ENCODE data around the gene NUP88.
A peak's percentile ranks its signal among the peaks of the same experiment; 100 is the strongest.
"Not testable (repeated sequence)": the region's sequence is repeated elsewhere in the genome, so short reads cannot be mapped to it uniquely, and the experiment has no call there.

The NUP88 gene

DNA sequence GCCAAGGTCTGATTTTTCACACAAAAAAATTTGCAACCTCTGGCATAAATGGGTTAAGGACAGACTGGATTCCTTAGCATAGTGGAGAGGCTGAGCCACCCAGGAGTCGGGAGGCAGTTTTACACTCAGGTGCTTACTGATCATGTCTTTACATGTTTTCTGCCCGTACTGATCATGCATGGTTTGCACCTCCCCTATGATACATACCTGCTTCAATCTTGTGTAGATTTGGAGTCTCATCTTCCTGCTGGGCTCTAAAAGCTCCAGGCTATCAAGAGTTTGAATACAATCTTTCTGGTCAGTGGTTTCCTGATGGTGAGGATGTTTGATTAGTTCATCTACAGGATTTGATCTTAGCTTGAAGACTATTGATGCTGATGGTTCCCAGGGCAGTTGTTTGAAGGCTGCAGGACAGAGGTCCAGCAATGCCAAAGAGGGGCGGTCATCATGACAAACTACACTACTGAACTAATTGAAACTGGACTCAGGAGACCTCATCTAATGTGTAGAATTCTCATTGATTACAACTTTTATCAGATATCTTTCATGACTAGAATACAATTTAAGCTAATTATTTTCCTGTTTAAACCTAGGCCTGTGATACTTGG lies 12.6 kb upstream of the NUP88 start:
- TF ChIP-seq, protein P1, sequence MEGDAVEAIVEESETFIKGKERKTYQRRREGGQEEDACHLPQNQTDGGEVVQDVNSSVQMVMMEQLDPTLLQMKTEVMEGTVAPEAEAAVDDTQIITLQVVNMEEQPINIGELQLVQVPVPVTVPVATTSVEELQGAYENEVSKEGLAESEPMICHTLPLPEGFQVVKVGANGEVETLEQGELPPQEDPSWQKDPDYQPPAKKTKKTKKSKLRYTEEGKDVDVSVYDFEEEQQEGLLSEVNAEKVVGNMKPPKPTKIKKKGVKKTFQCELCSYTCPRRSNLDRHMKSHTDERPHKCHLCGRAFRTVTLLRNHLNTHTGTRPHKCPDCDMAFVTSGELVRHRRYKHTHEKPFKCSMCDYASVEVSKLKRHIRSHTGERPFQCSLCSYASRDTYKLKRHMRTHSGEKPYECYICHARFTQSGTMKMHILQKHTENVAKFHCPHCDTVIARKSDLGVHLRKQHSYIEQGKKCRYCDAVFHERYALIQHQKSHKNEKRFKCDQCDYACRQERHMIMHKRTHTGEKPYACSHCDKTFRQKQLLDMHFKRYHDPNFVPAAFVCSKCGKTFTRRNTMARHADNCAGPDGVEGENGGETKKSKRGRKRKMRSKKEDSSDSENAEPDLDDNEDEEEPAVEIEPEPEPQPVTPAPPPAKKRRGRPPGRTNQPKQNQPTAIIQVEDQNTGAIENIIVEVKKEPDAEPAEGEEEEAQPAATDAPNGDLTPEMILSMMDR (IDR thresholded peaks at IDR 0.05; ENCODE audit: low read length, missing control alignments), result no peak
- DNase-seq (ENCODE audit: low read depth), result no peak
- H3K4me3 ChIP-seq (replicated peaks; ENCODE audit: low read depth, low read length), result no peak overlapping the region

DNA sequence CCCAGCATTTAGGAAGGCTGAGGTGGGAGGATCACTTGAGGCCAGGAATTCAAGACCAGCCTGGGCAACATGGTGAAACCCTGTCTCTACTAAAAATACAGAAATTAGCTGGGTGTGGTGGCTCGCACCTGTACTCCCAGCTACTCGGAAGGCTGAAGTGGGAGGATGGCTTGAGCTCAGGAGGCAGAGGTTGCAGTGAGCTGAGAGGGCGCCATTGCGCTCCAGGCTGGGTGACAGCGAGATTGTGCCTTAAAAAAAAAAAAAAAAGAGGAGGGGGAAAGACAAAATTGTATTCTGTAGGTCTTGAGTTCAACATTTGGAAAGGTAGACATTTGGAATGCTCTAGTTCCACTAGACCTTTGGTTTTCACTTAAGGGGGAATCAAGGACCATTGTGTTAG lies 11.8 kb upstream of the NUP88 start:
- not testable (repeated sequence) for DNase-seq (ENCODE audit: low read depth)

DNA sequence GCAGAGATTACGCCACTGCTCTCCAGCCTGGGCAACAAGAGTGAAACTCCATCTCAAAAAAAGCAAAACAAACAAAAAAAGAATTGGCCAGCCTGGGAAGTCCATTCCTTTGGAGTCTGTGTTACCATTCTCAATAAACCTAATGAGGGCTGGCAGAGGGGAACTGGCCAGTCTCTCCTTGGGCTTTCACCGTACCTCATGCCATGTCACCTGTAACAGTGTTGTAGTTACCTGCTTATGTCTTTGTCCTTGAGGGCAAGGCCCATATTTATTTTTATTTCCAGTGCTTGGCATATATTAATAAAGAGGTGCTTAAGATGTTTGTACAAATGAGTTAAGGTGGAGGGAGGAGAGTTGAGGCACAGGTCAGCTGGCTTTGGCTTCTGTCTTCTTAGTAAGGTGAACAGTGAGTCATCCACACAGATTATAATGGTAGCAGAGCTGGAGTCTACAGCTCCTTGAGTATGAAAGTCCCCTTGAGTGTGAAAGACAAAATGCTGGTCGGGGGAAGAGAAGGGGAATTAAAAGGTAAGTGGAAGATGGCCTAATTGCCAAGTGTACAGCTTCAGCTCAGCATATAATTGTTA lies 11.0 kb upstream of the NUP88 start:
- DNase-seq (ENCODE audit: low read depth), result no peak
- TF ChIP-seq, protein P1 (IDR thresholded peaks at IDR 0.05; ENCODE audit: low read length, missing control alignments), result no peak
- H3K4me3 ChIP-seq (replicated peaks; ENCODE audit: low read depth, low read length), result no peak overlapping the region

More for the DNA sequence above, 11.8 kb upstream of the NUP88 start:
- not testable (repeated sequence) for H3K4me3 ChIP-seq (replicated peaks; ENCODE audit: low read depth, low read length)

DNA sequence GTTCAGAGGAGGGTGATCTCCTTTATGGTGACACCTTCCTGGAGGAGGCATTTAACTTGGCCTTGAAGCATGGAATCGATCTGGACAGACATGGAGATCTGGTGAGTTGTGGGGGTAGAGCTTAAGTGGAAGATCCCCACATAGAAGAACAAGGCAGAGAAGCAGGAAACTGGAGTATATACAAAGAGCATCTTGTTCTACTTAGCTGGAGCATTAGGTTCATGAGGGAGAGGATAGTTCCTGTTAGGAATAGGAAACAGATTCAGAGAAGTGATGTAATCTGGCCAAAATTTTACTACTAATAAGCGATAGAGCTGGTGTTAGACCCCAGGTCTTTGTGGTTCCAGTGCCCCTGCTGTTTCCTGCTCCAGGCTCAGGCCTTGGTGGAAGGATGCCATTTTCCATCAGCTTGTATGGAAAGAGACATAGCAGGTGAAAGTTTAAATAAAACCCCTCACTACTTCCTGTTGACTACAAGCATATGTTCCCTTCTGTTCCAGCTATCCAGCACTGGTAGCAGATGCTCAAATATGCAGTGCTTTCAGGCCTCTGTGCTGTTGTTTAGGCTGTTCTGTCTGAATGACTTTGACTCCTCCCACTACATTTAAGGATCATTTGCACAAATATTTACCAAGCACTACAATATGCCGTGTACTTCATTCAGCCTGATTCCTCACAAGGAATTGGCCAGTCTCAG lies 9.9 kb upstream of the NUP88 start:
- DNase-seq (ENCODE audit: low read depth), result no peak
- TF ChIP-seq, protein P1 (IDR thresholded peaks at IDR 0.05; ENCODE audit: low read length, missing control alignments), result no peak
- no peak overlapping the region for H3K4me3 ChIP-seq (replicated peaks; ENCODE audit: low read depth, low read length)

DNA sequence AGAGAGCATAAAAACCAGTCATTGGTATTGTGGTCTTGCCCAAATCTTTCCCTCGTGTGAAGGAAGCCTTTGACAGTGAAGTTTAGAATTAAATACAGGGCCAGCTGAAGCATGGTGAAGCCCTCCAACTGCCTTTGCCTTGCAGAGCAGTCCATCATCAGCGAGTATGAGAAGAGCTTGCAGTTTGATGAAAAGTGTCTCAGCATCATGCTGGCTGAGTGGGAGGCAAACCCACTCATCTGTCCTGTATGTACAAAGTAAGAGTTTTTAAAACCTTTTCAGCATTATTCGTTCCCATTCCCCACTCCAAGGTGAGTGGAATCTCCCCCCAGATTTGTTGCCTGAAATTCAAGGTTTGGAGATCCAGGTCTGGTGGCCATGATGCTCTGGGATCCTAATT lies 6.4 kb upstream of the NUP88 start:
- no peak for DNase-seq (ENCODE audit: low read depth)
- H3K4me3 ChIP-seq (replicated peaks; ENCODE audit: low read depth, low read length), result no peak overlapping the region
- TF ChIP-seq, protein P1 (IDR thresholded peaks at IDR 0.05; ENCODE audit: low read length, missing control alignments), result no peak

DNA sequence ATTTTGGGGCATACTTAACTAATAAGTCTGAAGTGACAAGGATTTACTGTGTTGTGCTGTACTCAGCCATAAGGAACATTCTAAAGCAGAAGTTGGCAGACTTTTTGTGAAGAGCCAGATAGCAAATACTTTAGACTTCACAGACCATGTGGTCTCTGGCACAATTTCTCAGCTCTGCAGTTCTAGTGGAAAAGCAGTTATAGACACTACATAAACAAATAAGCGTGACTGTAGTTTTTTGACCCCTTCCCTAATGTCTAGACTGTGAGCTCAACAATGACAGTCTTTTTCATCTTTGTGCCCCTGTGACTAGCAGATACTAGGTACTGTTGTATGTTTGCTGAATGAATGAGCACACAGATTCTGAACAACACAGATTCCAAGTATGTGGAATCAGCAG lies 5.4 kb upstream of the NUP88 start:
- no peak for DNase-seq (ENCODE audit: low read depth)

DNA sequence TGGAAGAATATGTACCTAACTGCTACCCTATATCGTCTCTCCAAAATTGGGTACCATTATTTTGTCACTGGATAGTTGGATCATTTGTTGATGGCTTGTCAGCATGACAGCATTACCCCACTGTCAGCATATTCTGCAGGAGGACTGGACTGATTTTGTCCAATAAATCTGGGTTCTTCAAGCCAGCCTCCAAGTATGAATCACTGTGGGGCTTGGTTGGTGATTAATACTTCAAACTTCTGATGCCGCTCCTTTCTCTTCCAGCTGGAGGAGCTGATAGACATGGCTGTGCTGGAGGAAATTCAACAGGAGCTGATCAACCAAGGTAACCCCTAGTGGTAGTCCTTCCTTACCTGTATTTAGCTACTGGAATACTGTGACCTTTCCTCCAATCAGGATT lies 3.0 kb upstream of the NUP88 start:
- TF ChIP-seq, protein P1 (IDR thresholded peaks at IDR 0.05; ENCODE audit: low read length, missing control alignments), result no peak
- H3K4me3 ChIP-seq (replicated peaks; ENCODE audit: low read depth, low read length), result no peak overlapping the region
- DNase-seq (ENCODE audit: low read depth), result peak; percentile 43

More for the DNA sequence above, 5.4 kb upstream of the NUP88 start:
- H3K4me3 ChIP-seq (replicated peaks; ENCODE audit: low read depth, low read length), result no peak overlapping the region
- TF ChIP-seq, protein P1 (IDR thresholded peaks at IDR 0.05; ENCODE audit: low read length, missing control alignments), result no peak
